Kidney (tissue), 14 donors: ENCODE results near the gene EEFSEC. TPM values are rescaled to one million over a fixed set of nuclear protein-coding genes. Genes with fewer than 3 reads are reported as not detected.
A peak's percentile ranks its signal among the peaks of the same experiment; 100 is the strongest.

Experiments
- DNase-seq, 5 donors: peaks; one replicate each; pipeline ENCODE4 v3.0.0-alpha.2; 2013 to 2020
- FAIRE-seq: peaks from 2 replicates; lab custom pipeline; 2012; peaks lifted over from hg19 to GRCh38; lab: Jason Lieb, UNC
- H3K27ac ChIP-seq, 2 donors: one replicate each; pipeline ENCODE4 v1.7.0; 2013; ENCODE audit warnings: low read depth in 2 of 2, low read length in 2 of 2, inconsistent platforms in 1 of 2
- H3K27me3 ChIP-seq: one replicate; pipeline ENCODE4 v1.7.1; 2013; ENCODE audit warnings: low read length, inconsistent platforms; ENCODE audit not compliant: control insufficient read depth, insufficient read depth
- H3K36me3 ChIP-seq, 3 donors: one replicate each; pipeline versions ENCODE4 v1.7.0 to v1.7.1; 2013; ENCODE audit warnings: low read length in 3 of 3, control low read depth in 1 of 3, inconsistent platforms in 1 of 3; ENCODE audit not compliant: insufficient read depth in 3 of 3, control insufficient read depth in 2 of 3
- H3K4me1 ChIP-seq, 3 donors: one replicate each; pipeline versions ENCODE4 v1.7.0 to v1.7.1; 2013; ENCODE audit warnings: low read length in 3 of 3, inconsistent platforms in 1 of 3, low read depth in 1 of 3; ENCODE audit not compliant: control insufficient read depth in 2 of 3, insufficient read depth in 2 of 3
- H3K4me3 ChIP-seq, 3 donors: one replicate each; pipeline versions ENCODE4 v1.7.0 to v1.8.1; 2013; ENCODE audit warnings: low read length in 3 of 3, control low read depth in 1 of 3, inconsistent platforms in 1 of 3
- H3K9ac ChIP-seq, 3 donors: one replicate each; pipeline versions ENCODE4 v1.7.0 to v1.7.1; 2013; ENCODE audit warnings: low read length in 3 of 3, control low read depth in 1 of 3, inconsistent platforms in 1 of 3
- H3K9me3 ChIP-seq, 3 donors: one replicate each; pipeline versions ENCODE4 v1.7.0 to v1.7.1; 2013; ENCODE audit warnings: low read length in 3 of 3, control low read depth in 1 of 3, inconsistent platforms in 1 of 3; ENCODE audit not compliant: control insufficient read depth in 2 of 3, insufficient read depth in 1 of 3
- intact Hi-C: fragments of 100-400 bp; cut with DNase I; formaldehyde crosslinking; loops from one replicate; pipeline ENCODE4 v1.11.1; 2022
- polyA plus RNA-seq: library from polyadenylated mRNA; stranded (reverse); fragments of 350-450 nt; fragmentation: Illumina TruSeq; extraction: RNeasy Lipid Tissue Mini Kit (QIAGEN cat#74804); gene quantifications from one replicate; pipeline ENCODE4 v1.2.3, GENCODE V29; 2014; ENCODE audit warnings: low read depth, low replicate concordance; ENCODE audit not compliant: insufficient read depth
- total RNA-seq: library from RNA; stranded (reverse); fragmentation: NEBNext Ultra II Directional; extraction: Animal tissue kit (Norgen Biotek cat#: 25700); gene quantifications from one replicate; pipeline ENCODE4 v1.2.1, GENCODE V29; 2021
- TF ChIP-seq, protein P1 (sequence below): IDR thresholded peaks from 3 replicates; pipeline ENCODE4 v1.5.1; 2012; ENCODE audit warnings: mild to moderate bottlenecking, moderate library complexity, borderline replicate concordance; ENCODE audit not compliant: insufficient read depth; ENCODE audit errors: extremely low read depth
- donor health status: control.
- donor health status: control.
- donor health status: control.
- donor health status: control.
- donor health status: control.
- donor health status: DM: yes; HTN: yes; CAD: no.
- donor health status: Normal renal cell carcinoma (clear cell type).

The EEFSEC gene
- total and polyA plus RNA-seq, 2 donors from 2014 or later: 15.2 to 23.2 TPM

DNA sequence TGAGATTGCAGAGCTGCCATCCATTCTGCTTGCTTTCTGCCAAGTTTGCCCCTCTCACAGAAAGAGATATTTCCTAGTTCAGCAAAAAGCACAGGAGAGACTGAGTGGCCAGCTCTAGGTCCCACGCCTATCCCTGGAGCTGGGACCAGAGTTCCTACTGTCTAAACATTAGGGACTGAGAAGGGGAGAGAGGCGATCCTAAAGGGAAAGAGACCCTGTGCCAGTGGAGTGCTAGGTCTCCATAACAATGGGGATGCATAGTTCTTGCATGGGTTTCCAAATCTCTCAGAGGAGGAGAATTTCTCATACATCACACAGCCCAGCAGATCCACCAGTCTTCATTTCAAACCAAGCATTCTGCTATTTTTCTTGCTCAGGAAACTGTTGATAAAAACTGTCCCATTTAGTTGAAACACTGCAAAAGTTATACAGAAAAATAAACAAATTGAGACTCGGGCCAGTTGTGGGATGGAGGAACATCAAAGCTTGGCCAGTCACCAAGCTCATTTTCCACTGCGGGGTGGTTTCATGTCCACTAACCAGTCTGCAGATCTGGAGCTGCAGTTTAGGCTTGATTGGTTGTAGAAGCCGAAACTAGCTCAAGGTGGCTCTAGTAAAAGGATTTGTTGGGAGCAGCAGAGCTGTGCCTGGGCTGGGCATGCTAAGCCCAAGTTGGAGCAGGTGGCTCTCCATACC, 62.7 kb downstream of the EEFSEC start:
- Histone ChIP-seq H3K36me3 (no peaks in the 10 kb centered on the region), H3K9me3 (no peaks in the 10 kb centered on the region), H3K4me3 (no peak overlapping the region), H3K27me3 (no peaks in the 10 kb centered on the region), H3K9ac (no peak overlapping the region), H3K4me1 (peaks cover 3 to 21% (median 7%) of the 10 kb centered on the region in 3 donors), H3K27ac (no peak overlapping the region)
- DNase-seq (no peak), FAIRE-seq (no peak)
- TF ChIP-seq, protein P1, sequence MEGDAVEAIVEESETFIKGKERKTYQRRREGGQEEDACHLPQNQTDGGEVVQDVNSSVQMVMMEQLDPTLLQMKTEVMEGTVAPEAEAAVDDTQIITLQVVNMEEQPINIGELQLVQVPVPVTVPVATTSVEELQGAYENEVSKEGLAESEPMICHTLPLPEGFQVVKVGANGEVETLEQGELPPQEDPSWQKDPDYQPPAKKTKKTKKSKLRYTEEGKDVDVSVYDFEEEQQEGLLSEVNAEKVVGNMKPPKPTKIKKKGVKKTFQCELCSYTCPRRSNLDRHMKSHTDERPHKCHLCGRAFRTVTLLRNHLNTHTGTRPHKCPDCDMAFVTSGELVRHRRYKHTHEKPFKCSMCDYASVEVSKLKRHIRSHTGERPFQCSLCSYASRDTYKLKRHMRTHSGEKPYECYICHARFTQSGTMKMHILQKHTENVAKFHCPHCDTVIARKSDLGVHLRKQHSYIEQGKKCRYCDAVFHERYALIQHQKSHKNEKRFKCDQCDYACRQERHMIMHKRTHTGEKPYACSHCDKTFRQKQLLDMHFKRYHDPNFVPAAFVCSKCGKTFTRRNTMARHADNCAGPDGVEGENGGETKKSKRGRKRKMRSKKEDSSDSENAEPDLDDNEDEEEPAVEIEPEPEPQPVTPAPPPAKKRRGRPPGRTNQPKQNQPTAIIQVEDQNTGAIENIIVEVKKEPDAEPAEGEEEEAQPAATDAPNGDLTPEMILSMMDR: no peak
- intact Hi-C loops: no loop called here

DNA sequence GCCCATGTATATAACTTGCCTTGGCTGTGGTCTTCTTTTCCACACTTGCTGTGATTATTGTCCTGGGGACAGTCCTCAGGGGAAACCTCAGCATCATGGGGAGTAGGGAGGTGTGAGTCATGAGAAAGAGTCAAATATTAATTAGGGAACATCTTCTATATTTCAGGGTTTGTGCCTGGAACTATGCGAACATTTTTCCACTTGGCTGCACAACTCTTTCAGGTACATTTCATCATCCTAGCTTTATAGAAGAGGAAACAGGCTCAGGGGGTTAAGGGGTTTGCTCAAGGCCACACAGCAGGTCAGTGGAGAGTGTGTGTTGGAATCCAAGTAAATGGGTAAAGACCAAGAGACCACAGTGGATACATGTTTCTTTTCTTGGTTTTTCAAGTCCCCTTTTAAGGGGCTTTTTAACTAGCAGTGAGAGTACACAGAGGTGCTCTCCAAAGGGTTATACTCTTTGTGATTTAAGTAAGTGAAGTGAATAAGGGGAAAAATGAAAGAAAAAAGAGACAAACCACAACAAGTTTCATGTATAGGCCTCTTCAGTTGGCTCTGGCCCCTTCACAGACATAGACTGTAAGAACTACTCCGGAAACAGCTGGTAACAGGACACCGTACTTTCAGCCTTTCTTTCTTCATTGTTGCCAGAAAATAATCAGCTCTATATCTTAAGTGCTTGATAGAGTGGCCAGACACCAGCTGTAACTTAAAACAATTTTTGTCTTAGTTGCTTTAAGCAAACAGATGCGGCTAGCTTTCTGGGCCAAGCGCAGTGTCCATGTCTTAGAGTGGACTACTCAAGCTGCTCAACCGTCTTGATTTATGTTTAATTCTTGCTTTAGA, 64.6 kb downstream of the EEFSEC start:
- TF ChIP-seq, protein P1: no peak
- H3K9ac ChIP-seq: no peak overlapping the region
- DNase-seq (peak in 3 of 5 donors; percentile 44 to 87 (median 76)), FAIRE-seq (no peak)
- peaks cover 0 to 3% (median under 1%) of the 10 kb centered on the region in 3 donors for H3K9me3 ChIP-seq
- intact Hi-C loops: no loop called here
- H3K36me3 ChIP-seq: no peaks in the 10 kb centered on the region
- no peak overlapping the region for H3K27ac ChIP-seq
- H3K4me1 ChIP-seq: peaks cover 3 to 21% (median 7%) of the 10 kb centered on the region in 3 donors
- no peaks in the 10 kb centered on the region for H3K27me3 ChIP-seq
- H3K4me3 ChIP-seq: no peak overlapping the region

DNA sequence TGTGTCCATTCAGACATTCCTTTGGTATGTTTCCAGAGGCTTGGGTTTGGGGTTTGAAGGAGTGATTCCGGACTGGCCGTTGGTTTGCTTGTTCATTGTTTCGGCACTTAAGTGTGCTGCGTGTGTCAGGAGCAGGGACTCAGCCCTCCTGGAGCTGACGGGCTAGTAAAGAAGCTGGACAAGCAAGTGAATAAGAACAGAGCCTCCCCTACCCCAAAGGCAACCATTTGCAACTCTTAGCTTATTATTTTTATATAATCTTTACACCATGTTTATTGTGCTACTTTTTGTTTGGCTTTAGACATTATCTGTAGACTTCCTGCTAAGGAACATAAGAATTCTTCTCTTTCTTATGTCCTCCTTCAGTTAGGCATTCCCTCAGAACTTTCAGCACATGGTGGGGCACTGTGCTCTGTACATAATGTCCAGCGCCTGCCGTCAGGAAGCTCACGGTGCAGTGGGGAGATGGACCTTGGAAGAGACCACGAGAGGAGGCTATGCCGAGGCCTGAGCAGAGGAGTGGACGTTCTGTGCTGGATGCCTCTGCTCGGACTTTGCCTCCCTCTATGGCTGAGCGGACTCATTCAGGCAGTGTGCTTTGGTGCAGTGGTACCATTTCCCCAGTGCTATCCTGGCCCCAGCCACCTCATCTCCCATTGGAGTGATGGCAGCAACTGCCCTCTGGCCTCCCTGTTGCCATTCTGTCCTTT, 65.4 kb downstream of the EEFSEC start:
- Histone ChIP-seq H3K36me3 (no peaks in the 10 kb centered on the region), H3K4me1 (peaks cover 3 to 21% (median 7%) of the 10 kb centered on the region in 3 donors), H3K27me3 (no peaks in the 10 kb centered on the region), H3K9ac (no peak overlapping the region), H3K27ac (no peak overlapping the region), H3K9me3 (peaks cover 0 to 7% (median 3%) of the 10 kb centered on the region in 3 donors), H3K4me3 (no peak overlapping the region)
- FAIRE-seq: no peak
- no peak for DNase-seq
- intact Hi-C loops: no loop called here
- TF ChIP-seq, protein P1: no peak
